IMR-90 (cell line): Measurements from ENCODE around the gene VPS37B. TPM values are rescaled to one million over a fixed set of nuclear protein-coding genes. Genes with fewer than 3 reads are reported as not detected.

Source experiments
- ATAC-seq: fragments of 200-7000 bp; cut with Tn5 transposase; 2 replicates; pipeline ENCODE4 v1.9.1; 2020; ENCODE audit warnings: low read depth, mild to moderate bottlenecking, moderate library complexity
- BruUV-seq: library from RNA; stranded (reverse); fragments of 400-500 nt; replicated peaks from 2 replicates; lab custom pipeline; 2021; lab: Mats Ljungman, UMichigan
- CTCF ChIA-PET: fragments of 300-600 bp; formaldehyde crosslinking; extraction: SDS; loops from one replicate; lab custom pipeline; 2021; ENCODE audit warnings: antibody characterized with exemption; lab: Yijun Ruan, JAX
- POLR2A ChIA-PET: fragments of 300-600 bp; sonication (Branson Sonifier 250); formaldehyde crosslinking; loops from one replicate; lab custom pipeline; 2022; ENCODE audit warnings: antibody characterized with exemption; ENCODE audit not compliant: unreplicated experiment; lab: Charles Lee
- DNase-seq: peaks from one replicate; pipeline ENCODE4 v3.0.0; 2013
- H2AFZ ChIP-seq: replicated peaks from 2 replicates; pipeline ENCODE3; 2013; ENCODE audit warnings: low read length, mild to moderate bottlenecking; ENCODE audit not compliant: poor library complexity
- H2AK5ac ChIP-seq: 2 replicates; pipeline ENCODE4 v1.6.1; 2013; ENCODE audit warnings: low read depth, low read length, inconsistent platforms
- H2AK9ac ChIP-seq: replicated peaks from 2 replicates; pipeline ENCODE3; 2013; ENCODE audit warnings: mild to moderate bottlenecking, low read depth, low read length, moderate library complexity; ENCODE audit not compliant: poor library complexity
- H2BK120ac ChIP-seq: 2 replicates; pipeline ENCODE4 v1.6.1; 2013; ENCODE audit warnings: low read depth, low read length, inconsistent platforms
- H2BK15ac ChIP-seq: 3 replicates; pipeline ENCODE4 v1.6.1; 2013; ENCODE audit warnings: low read depth, low read length, inconsistent platforms
- H2BK20ac ChIP-seq: 2 replicates; pipeline ENCODE4 v1.6.1; 2013; ENCODE audit warnings: low read depth, mild to moderate bottlenecking, inconsistent platforms, low read length, moderate library complexity
- H2BK5ac ChIP-seq: 2 replicates; pipeline ENCODE4 v1.6.1; 2013; ENCODE audit warnings: mild to moderate bottlenecking, low read depth, low read length, inconsistent platforms; ENCODE audit not compliant: poor library complexity, severe bottlenecking
- H3K14ac ChIP-seq: replicated peaks from 2 replicates; pipeline ENCODE4 v1.6.1; 2013; ENCODE audit warnings: low read depth, low read length, inconsistent platforms
- H3K18ac ChIP-seq: 2 replicates; pipeline ENCODE4 v1.6.1; 2013; ENCODE audit warnings: low read depth, low read length, control low read depth
- H3K23ac ChIP-seq: 2 replicates; pipeline ENCODE4 v1.6.1; 2013; ENCODE audit warnings: low read depth, low read length, inconsistent platforms
- H3K27ac ChIP-seq: 2 replicates; pipeline ENCODE4 v1.5.1; 2013; ENCODE audit warnings: mild to moderate bottlenecking, control low read depth, low read length; ENCODE audit not compliant: insufficient read depth
- H3K27me3 ChIP-seq: 2 replicates; pipeline ENCODE4 v1.6.1; 2013; ENCODE audit warnings: low read length; ENCODE audit not compliant: control insufficient read depth, insufficient read depth
- H3K36me3 ChIP-seq: 2 replicates; pipeline ENCODE4 v1.6.1; 2013; ENCODE audit warnings: low read length, mixed read lengths; ENCODE audit not compliant: control insufficient read depth, insufficient read depth
- H3K4ac ChIP-seq: 2 replicates; pipeline ENCODE4 v1.6.1; 2013; ENCODE audit warnings: low read depth, low read length, inconsistent platforms
- H3K4me1 ChIP-seq: 2 replicates; pipeline ENCODE4 v1.6.1; 2013; ENCODE audit warnings: low read length, mixed read lengths; ENCODE audit not compliant: control insufficient read depth, insufficient read depth
- H3K4me2 ChIP-seq: 2 replicates; pipeline ENCODE4 v1.6.1; 2013; ENCODE audit warnings: low read depth, mild to moderate bottlenecking, control low read depth, low read length, moderate library complexity
- H3K4me3 ChIP-seq: 2 replicates; pipeline ENCODE4 v1.5.1; 2013; ENCODE audit warnings: low read depth, mild to moderate bottlenecking, control low read depth, low read length, moderate library complexity; ENCODE audit not compliant: insufficient read depth
- H3K56ac ChIP-seq: 2 replicates; pipeline ENCODE4 v1.6.1; 2013; ENCODE audit warnings: low read length, inconsistent platforms; ENCODE audit not compliant: insufficient read depth; ENCODE audit errors: extremely low read depth
- H3K79me1 ChIP-seq, 2 experiments: 2 replicates each; pipeline ENCODE4 v1.6.1; 2013; ENCODE audit warnings: low read length in 2 of 2, inconsistent platforms in 1 of 2, low read depth in 1 of 2
- H3K9ac ChIP-seq: 2 replicates; pipeline ENCODE4 v1.6.1; 2013; ENCODE audit warnings: low read depth, low read length, control low read depth
- H3K9me1 ChIP-seq: 2 replicates; pipeline ENCODE4 v1.6.1; 2013; ENCODE audit warnings: low read length, inconsistent platforms; ENCODE audit not compliant: insufficient read depth
- H3K9me3 ChIP-seq: 2 replicates; pipeline ENCODE4 v1.6.1; 2013; ENCODE audit warnings: low read length; ENCODE audit not compliant: control insufficient read depth, insufficient read depth
- H4K20me1 ChIP-seq: 2 replicates; pipeline ENCODE4 v1.6.1; 2013; ENCODE audit warnings: low read length, inconsistent platforms; ENCODE audit not compliant: insufficient read depth
- H4K5ac ChIP-seq: 2 replicates; pipeline ENCODE4 v1.6.1; 2013; ENCODE audit warnings: mild to moderate bottlenecking, low read depth, low read length, control low read depth
- H4K8ac ChIP-seq, 2 experiments: 2 replicates each; pipeline ENCODE4 v1.6.1; 2013; ENCODE audit warnings: low read depth in 2 of 2, low read length in 2 of 2, control low read depth in 1 of 2, inconsistent platforms in 1 of 2
- H4K91ac ChIP-seq: 2 replicates; pipeline ENCODE4 v1.6.1; 2013; ENCODE audit warnings: low read depth, low read length, inconsistent platforms; ENCODE audit not compliant: insufficient read depth
- CHD1 ChIP-seq: IDR thresholded peaks from 2 replicates; pipeline ENCODE4 v1.6.1; 2012; ENCODE audit warnings: low read depth, low read length, improper control_type of control experiment
- CTCF ChIP-seq: conservative IDR thresholded peaks from 2 replicates; pipeline ENCODE4 v1.5.1; 2012; ENCODE audit warnings: mild to moderate bottlenecking, low read depth, low read length, improper control_type of control experiment
- ELK1 ChIP-seq: fragments of 150-350 bp; IDR thresholded peaks from 2 replicates; pipeline ENCODE4 v1.6.1; 2016; ENCODE audit warnings: low read depth, mild to moderate bottlenecking, low read length, moderate library complexity, borderline replicate concordance
- RFX5 ChIP-seq: IDR thresholded peaks from 2 replicates; pipeline ENCODE4 v1.8.0; 2012; ENCODE audit warnings: low read depth, mild to moderate bottlenecking, low read length, moderate library complexity
- USF2 ChIP-seq: fragments of 150-350 bp; IDR thresholded peaks from 2 replicates; pipeline ENCODE4 v1.6.1; 2017; ENCODE audit warnings: mild to moderate bottlenecking, antibody characterized with exemption, low read length, low read depth
- WGBS, 2 experiments: methylation state at CpG; one replicate each; pipeline versions ENCODE4 v1.1.5 to v1.1.7; 2013; ENCODE audit warnings: missing lambda C conversion rate in 2 of 2; ENCODE audit not compliant: insufficient read length in 1 of 2; ENCODE audit errors: extremely low coverage in 2 of 2; 5-methylcytosine and 5-hydroxymethylcytosine counted together
- dilution Hi-C: fragments of 300-500 bp; cut with HindIII; formaldehyde crosslinking; loops from one replicate; pipeline ENCODE4 v1.14.3; 2018; ENCODE audit warnings: low sequenced_read_pairs; ENCODE audit not compliant: unreplicated experiment
- in situ Hi-C: fragments of 300-500 bp; cut with MboI; formaldehyde crosslinking; loops from 3 replicates; pipeline ENCODE4 v1.14.3; 2019; ENCODE audit warnings: low sequenced_read_pairs, inconsistent platforms, mixed read lengths
- intact Hi-C: fragments of 100-400 bp; cut with micrococcal nuclease; formaldehyde crosslinking; loops from 2 replicates; pipeline ENCODE4 v1.10.0; 2022
- polyA plus RNA-seq, 3 experiments: library from polyadenylated mRNA; depleted of rRNA; stranded (reverse); fragments of >200 nt; gene quantifications; 2 replicates each; pipeline ENCODE4 v1.2.3, GENCODE V29; 2012; ENCODE audit warnings: low replicate concordance in 1 of 3
- total RNA-seq: library from RNA; depleted of rRNA; stranded (reverse); fragments of >200 nt; gene quantifications from 2 replicates; pipeline ENCODE4 v1.2.3, GENCODE V29; 2012

Gene VPS37B
- total and polyA plus RNA-seq, 2 of the 4 experiments (the other 2 are of a cell fraction), result 8.6 to 25.7 TPM

GRCh38 chr12:122858591-122859302 is 37.2 kb downstream of the VPS37B start:
- peaks cover 9% of the 10 kb centered on the region; the same call in 1 of the 2 replicates for H3K36me3 ChIP-seq
- TF ChIP-seq RFX5 (no peak), USF2 (no peak), CHD1 (no peak), ELK1 (no peak), CTCF (no peak)
- no peak overlapping the region for H3K18ac ChIP-seq
- 0 out of 2 replicates have a peak, but pooled peaks cover 6% of the 10 kb centered on the region for H3K9me1 ChIP-seq
- H2AFZ ChIP-seq, result no peak overlapping the region
- no peaks in the 10 kb centered on the region for H3K9me3 ChIP-seq
- peaks cover 27% of the 10 kb centered on the region for H4K20me1 ChIP-seq
- H2BK5ac ChIP-seq, result no peak overlapping the region
- H2AK5ac ChIP-seq, result no peak overlapping the region
- ATAC-seq (no peak), DNase-seq (no peak)
- ChIA-PET POLR2A (no interaction called here), CTCF (no interaction called here)
- no peak overlapping the region for H2BK15ac ChIP-seq
- H3K4ac ChIP-seq, result no peak overlapping the region
- no peak overlapping the region for H3K23ac ChIP-seq
- H3K27ac ChIP-seq, result no peak overlapping the region
- no peak overlapping the region for H4K8ac ChIP-seq
- no peak overlapping the region for H3K4me3 ChIP-seq
- H3K14ac ChIP-seq, result no peak overlapping the region
- WGBS, 2 experiments, result 88% methylated on average over 11 of the region's 22 CpGs; no CpG with 5 or more reads in 1 of the 2 experiments
- intact Hi-C loops (no loop called here), dilution Hi-C loops (no loop called here), in situ Hi-C loops (loop anchor here (5.0 kb wide), 1 partner anchor 379 kb away; no protein-coding TSS in a partner anchor)
- no peak overlapping the region for H3K56ac ChIP-seq
- no peak overlapping the region for H3K4me2 ChIP-seq
- H3K27me3 ChIP-seq, result no peaks in the 10 kb centered on the region
- H3K79me1 ChIP-seq, result peaks cover 3 to 4% of the 10 kb centered on the region in 2 experiments; a peak in 2 of 4 replicates
- no TSS peak for BruUV-seq
- no peak overlapping the region for H4K91ac ChIP-seq
- peak overlapping the region; percentile 32 for H2AK9ac ChIP-seq
- H2BK120ac ChIP-seq, result no peak overlapping the region
- H4K5ac ChIP-seq, result no peak overlapping the region
- H2BK20ac ChIP-seq, result no peak overlapping the region
- H3K9ac ChIP-seq, result no peak overlapping the region
- peaks cover 3% of the 10 kb centered on the region; the same call in 1 of the 2 replicates for H3K4me1 ChIP-seq
